22Rv1 (cell line): Measurements from ENCODE around the gene ARIH1.

ENCODE experiments used
- ZFX ChIP-seq: fragments of 450-650 bp; IDR thresholded peaks from 2 replicates; pipeline ENCODE4 v1.6.1; 2017; ENCODE audit warnings: antibody characterized with exemption, borderline replicate concordance
- TF ChIP-seq, protein P1 (sequence below): fragments of 450-650 bp; IDR thresholded peaks from 2 replicates; pipeline ENCODE4 v1.5.1; 2017; ENCODE audit warnings: mild to moderate bottlenecking

DNA sequence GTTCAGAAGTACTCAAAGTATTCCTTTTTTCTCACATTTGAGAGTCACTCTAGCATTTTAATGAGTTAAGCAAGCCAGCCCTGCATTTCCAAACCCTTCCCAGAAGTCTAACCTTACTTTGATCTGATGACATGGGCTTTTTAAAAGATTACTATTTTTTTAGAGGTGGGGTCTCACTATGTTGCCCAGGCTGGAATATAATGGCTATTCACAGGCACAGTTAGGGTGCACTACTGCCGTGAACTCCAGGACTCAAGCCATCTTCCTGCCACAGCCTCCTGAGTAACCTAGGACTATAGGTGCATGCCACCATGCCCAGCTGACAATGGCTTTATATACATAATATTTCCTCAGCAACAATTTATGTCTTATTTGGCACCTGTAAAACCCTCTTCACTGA lies 116.3 kb downstream of the ARIH1 start:
- TF ChIP-seq, protein P1, sequence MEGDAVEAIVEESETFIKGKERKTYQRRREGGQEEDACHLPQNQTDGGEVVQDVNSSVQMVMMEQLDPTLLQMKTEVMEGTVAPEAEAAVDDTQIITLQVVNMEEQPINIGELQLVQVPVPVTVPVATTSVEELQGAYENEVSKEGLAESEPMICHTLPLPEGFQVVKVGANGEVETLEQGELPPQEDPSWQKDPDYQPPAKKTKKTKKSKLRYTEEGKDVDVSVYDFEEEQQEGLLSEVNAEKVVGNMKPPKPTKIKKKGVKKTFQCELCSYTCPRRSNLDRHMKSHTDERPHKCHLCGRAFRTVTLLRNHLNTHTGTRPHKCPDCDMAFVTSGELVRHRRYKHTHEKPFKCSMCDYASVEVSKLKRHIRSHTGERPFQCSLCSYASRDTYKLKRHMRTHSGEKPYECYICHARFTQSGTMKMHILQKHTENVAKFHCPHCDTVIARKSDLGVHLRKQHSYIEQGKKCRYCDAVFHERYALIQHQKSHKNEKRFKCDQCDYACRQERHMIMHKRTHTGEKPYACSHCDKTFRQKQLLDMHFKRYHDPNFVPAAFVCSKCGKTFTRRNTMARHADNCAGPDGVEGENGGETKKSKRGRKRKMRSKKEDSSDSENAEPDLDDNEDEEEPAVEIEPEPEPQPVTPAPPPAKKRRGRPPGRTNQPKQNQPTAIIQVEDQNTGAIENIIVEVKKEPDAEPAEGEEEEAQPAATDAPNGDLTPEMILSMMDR, result no peak
- no peak for TF ChIP-seq ZFX
